Muscle of leg (tissue), 11 donors: ENCODE measurements around the gene PUM1. TPM values are rescaled to one million over a fixed set of nuclear protein-coding genes. Genes with fewer than 3 reads are reported as not detected.

Source experiments
- DNase-seq: peaks from one replicate; pipeline ENCODE4 v3.0.0; 2013
- H3K27ac ChIP-seq: one replicate; pipeline ENCODE4 v1.5.1; 2013; ENCODE audit warnings: mild to moderate bottlenecking, low read length, control low read depth
- H3K27me3 ChIP-seq: one replicate; pipeline ENCODE4 v1.6.1; 2013; ENCODE audit warnings: low read length; ENCODE audit not compliant: control insufficient read depth, insufficient read depth
- H3K36me3 ChIP-seq: one replicate; pipeline ENCODE4 v1.6.1; 2013; ENCODE audit warnings: low read length; ENCODE audit not compliant: control insufficient read depth, insufficient read depth
- H3K4me1 ChIP-seq: one replicate; pipeline ENCODE4 v1.6.1; 2013; ENCODE audit warnings: low read length; ENCODE audit not compliant: control insufficient read depth, insufficient read depth
- H3K4me3 ChIP-seq: one replicate; pipeline ENCODE4 v1.5.1; 2013; ENCODE audit warnings: low read length, control low read depth
- H3K9me3 ChIP-seq: replicated peaks from 2 replicates; pipeline ENCODE4 v1.6.1; 2013; ENCODE audit warnings: low read depth, low read length; ENCODE audit not compliant: control insufficient read depth
- WGBS: methylation state at CpG from one replicate; pipeline ENCODE4 v1.1.5; 2013; ENCODE audit warnings: missing lambda C conversion rate; ENCODE audit not compliant: insufficient coverage; 5-methylcytosine and 5-hydroxymethylcytosine counted together
- polyA plus RNA-seq, 8 donors: library from polyadenylated mRNA; unstranded; fragments of 120-200 nt; gene quantifications; one replicate each; pipeline versions ENCODE4 v1.2.1 to v1.2.3, GENCODE V29; 2013; ENCODE audit warnings: inconsistent platforms in 1 of 8, low replicate concordance in 1 of 8; ENCODE audit not compliant: insufficient read length in 8 of 8, insufficient read depth in 1 of 8
- total RNA-seq: library from RNA; stranded (reverse); fragments of 120-200 nt; gene quantifications from one replicate; pipeline ENCODE4 v1.2.4, GENCODE V29; 2013

PUM1 gene
- total and polyA plus RNA-seq, 9 donors: 39.3 to 62.5 (median 54.7) TPM

- no peaks in the 10 kb centered on the region for H3K9me3 ChIP-seq
- peaks cover 14% of the 10 kb centered on the region for H3K4me1 ChIP-seq
- WGBS: 50% methylated on average over 1 of the region's 8 CpGs
- H3K27ac ChIP-seq: peak overlapping the region; percentile 66
- peaks cover 55% of the 10 kb centered on the region for H3K36me3 ChIP-seq
- peak; percentile 49 for DNase-seq
- no peaks in the 10 kb centered on the region for H3K27me3 ChIP-seq
- H3K4me3 ChIP-seq: no peak overlapping the region
Observed at GRCh38 chr1:30966690-30967369, 98.7 kb downstream of the PUM1 start.

GRCh38 chr1:30965924-30966599 lies 99.5 kb downstream of the PUM1 start:
- peaks cover 61% of the 10 kb centered on the region for H3K36me3 ChIP-seq
- peaks cover 14% of the 10 kb centered on the region for H3K4me1 ChIP-seq
- no peaks in the 10 kb centered on the region for H3K9me3 ChIP-seq
- H3K27ac ChIP-seq: peak overlapping the region; percentile 66
- peak; percentile 47 for DNase-seq
- no peak overlapping the region for H3K4me3 ChIP-seq
- H3K27me3 ChIP-seq: no peaks in the 10 kb centered on the region
- WGBS: 86% methylated on average over 8 of the region's 8 CpGs

- no peaks in the 10 kb centered on the region for H3K9me3 ChIP-seq
- WGBS: 79% methylated on average over 6 of the region's 7 CpGs
- no peaks in the 10 kb centered on the region for H3K27me3 ChIP-seq
- peaks cover 60% of the 10 kb centered on the region for H3K36me3 ChIP-seq
- H3K27ac ChIP-seq: no peak overlapping the region
- DNase-seq: no peak
- peaks cover 14% of the 10 kb centered on the region for H3K4me1 ChIP-seq
- no peak overlapping the region for H3K4me3 ChIP-seq
Observed at GRCh38 chr1:30964706-30965105, 100.8 kb downstream of the PUM1 start.

GRCh38 chr1:30962609-30963508 lies 102.7 kb downstream of the PUM1 start:
- Histone ChIP-seq H3K27me3 (no peaks in the 10 kb centered on the region), H3K36me3 (peaks cover 51% of the 10 kb centered on the region)
- 40% methylated on average over 1 of the region's 6 CpGs for WGBS

GRCh38 chr1:30957560-30958222 lies 107.8 kb downstream of the PUM1 start:
- WGBS: no CpG with 5 or more reads among the region's 4 CpGs
- H3K36me3 ChIP-seq: peaks cover 41% of the 10 kb centered on the region
- no peak overlapping the region for H3K4me3 ChIP-seq
- no peak for DNase-seq
- no peaks in the 10 kb centered on the region for H3K27me3 ChIP-seq
- no peaks in the 10 kb centered on the region for H3K9me3 ChIP-seq
- no peaks in the 10 kb centered on the region for H3K4me1 ChIP-seq
- no peak overlapping the region for H3K27ac ChIP-seq

More at GRCh38 chr1:30962609-30963508, 102.7 kb downstream of the PUM1 start:
- DNase-seq: no peak
- Histone ChIP-seq H3K9me3 (no peaks in the 10 kb centered on the region), H3K27ac (no peak overlapping the region), H3K4me3 (no peak overlapping the region), H3K4me1 (peaks cover 10% of the 10 kb centered on the region)

GRCh38 chr1:30955448-30956015 lies 110.0 kb downstream of the PUM1 start:
- WGBS: no CpG with 5 or more reads among the region's 1 CpG
- Histone ChIP-seq H3K36me3 (peaks cover 46% of the 10 kb centered on the region), H3K4me3 (no peak overlapping the region), H3K27ac (no peak overlapping the region), H3K9me3 (no peaks in the 10 kb centered on the region), H3K27me3 (no peaks in the 10 kb centered on the region), H3K4me1 (no peaks in the 10 kb centered on the region)
- no peak for DNase-seq

GRCh38 chr1:30953685-30954084 lies 111.8 kb downstream of the PUM1 start:
- Histone ChIP-seq H3K4me3 (no peak overlapping the region), H3K27ac (no peak overlapping the region), H3K36me3 (peaks cover 51% of the 10 kb centered on the region), H3K4me1 (no peaks in the 10 kb centered on the region), H3K27me3 (no peaks in the 10 kb centered on the region), H3K9me3 (no peaks in the 10 kb centered on the region)
- no peak for DNase-seq
- 79% methylated on average over 10 of the region's 11 CpGs for WGBS

GRCh38 chr1:30952098-30952497 lies 113.4 kb downstream of the PUM1 start:
- no peak overlapping the region for H3K27ac ChIP-seq
- peaks cover 57% of the 10 kb centered on the region for H3K36me3 ChIP-seq
- WGBS: 80% methylated on average over 1 of the region's 5 CpGs
- H3K4me3 ChIP-seq: no peak overlapping the region
- no peak for DNase-seq
- H3K4me1 ChIP-seq: no peaks in the 10 kb centered on the region
- H3K9me3 ChIP-seq: no peaks in the 10 kb centered on the region
- no peaks in the 10 kb centered on the region for H3K27me3 ChIP-seq

- Histone ChIP-seq H3K27me3 (no peaks in the 10 kb centered on the region), H3K4me3 (no peak overlapping the region), H3K4me1 (no peaks in the 10 kb centered on the region), H3K27ac (no peak overlapping the region), H3K9me3 (no peaks in the 10 kb centered on the region), H3K36me3 (peaks cover 62% of the 10 kb centered on the region)
- WGBS: 100% methylated on average over 3 of the region's 5 CpGs
- no peak for DNase-seq
Observed at GRCh38 chr1:30950700-30951099, 114.8 kb downstream of the PUM1 start.
